ENCODE measurements around the gene CHMP2A. TPM values are rescaled to one million over a fixed set of nuclear protein-coding genes. Genes with fewer than 3 reads are reported as not detected.
A peak's percentile ranks its signal among the peaks of the same experiment; 100 is the strongest.

The CHMP2A gene
- total and polyA plus RNA-seq, 10 of the 15 experiments (the other 5 are each of a cell fraction or from before 2014, with no cell fraction given): 69.5 to 172 (median 109) TPM

DNA sequence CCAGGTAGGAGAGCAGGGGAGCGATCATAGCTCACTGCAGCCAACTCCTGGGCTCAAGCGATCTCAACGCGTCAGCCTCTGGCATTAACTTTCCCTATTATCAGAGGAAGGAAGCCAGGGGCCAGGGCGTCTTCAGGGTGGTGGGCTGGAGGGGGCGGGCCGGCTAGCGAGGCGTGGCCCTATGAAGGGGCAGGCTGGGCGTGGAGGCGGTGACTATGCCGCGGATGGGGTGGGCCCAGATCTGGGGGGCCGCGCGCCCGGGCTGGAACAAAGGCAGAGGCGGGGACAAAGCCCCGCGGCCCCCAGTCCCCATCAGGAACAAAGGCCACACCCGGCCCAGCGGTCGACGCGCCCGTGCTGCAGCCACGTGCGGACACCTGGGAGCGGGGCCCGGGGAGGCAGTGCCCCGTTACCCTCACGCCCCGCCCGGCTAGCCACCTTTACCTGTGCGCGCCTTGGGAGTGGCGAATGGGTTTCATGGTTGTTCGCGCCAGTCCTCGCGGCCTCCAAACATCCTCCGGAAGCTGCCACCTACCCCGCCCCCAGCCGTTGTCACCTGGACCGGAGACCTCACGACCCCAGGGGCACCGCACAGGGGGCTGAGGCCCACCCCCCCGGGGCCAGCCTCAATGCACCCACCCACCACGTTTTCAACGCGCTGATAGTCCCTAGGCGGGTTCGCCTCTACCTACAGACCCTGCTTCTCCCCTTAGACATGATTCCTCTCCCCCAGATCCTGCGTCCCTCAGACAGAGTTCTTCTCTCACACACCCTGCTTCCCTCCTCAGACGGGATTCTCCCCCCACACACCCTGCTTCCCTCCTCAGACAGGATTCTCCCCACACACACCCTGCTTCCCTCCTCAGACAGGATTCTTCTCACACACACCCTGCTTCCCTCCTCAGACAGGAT lies 16.4 kb downstream of the CHMP2A start:
- peak overlapping the region; percentile 76 for H2AFZ ChIP-seq (ENCODE audit: control insufficient read depth, low read depth, low read length)

More for the DNA sequence above, 16.4 kb downstream of the CHMP2A start:
- peak overlapping the region; percentile 69 for H3K4me2 ChIP-seq (ENCODE audit: control insufficient read depth, insufficient read depth)
- peaks cover 0 to 1% of the 10 kb centered on the region in 2 experiments; a peak in 2 of 4 replicates for H3K27me3 ChIP-seq (replicated peaks in 1 of 2; ENCODE audit: control insufficient read depth in 2 of 2, insufficient read depth in 2 of 2, low read length in 1 of 2)
- ChIA-PET RAD21 (ENCODE audit: unreplicated experiment) (interaction anchor here (1.0 kb wide), 1 partner anchor 19 kb away, joined by 3 read pairs; the partner anchor contains the start of gene ZBTB45), SMC1A (ENCODE audit: uncharacterized antibody, unreplicated experiment) (no interaction called here), CTCF (interaction anchor here (1.0 kb wide), 1 partner anchor 19 kb away, joined by 3 read pairs; the partner anchor contains the start of gene ZBTB45), POLR2A (interaction anchor here (0.7 kb wide), 1 partner anchor 26 kb away, joined by 4 read pairs; no protein-coding TSS in a partner anchor)
- H3K4me3 ChIP-seq: peak overlapping the region; percentile 57
- in situ Hi-C loops (cut with MboI): no loop called here
- H3K4me1 ChIP-seq (ENCODE audit: control insufficient read depth, insufficient read depth, low read length): no peaks in the 10 kb centered on the region
- H3K36me3 ChIP-seq (ENCODE audit: control insufficient read depth in 2 of 2, insufficient read depth in 2 of 2, low read length in 1 of 2): no peaks in the 10 kb centered on the region
- H4K20me1 ChIP-seq (ENCODE audit: control insufficient read depth, insufficient read depth): no peaks in the 10 kb centered on the region
- H3K79me2 ChIP-seq (ENCODE audit: control insufficient read depth, insufficient read depth, low read length): no peaks in the 10 kb centered on the region
- TF ChIP-seq, protein P1, sequence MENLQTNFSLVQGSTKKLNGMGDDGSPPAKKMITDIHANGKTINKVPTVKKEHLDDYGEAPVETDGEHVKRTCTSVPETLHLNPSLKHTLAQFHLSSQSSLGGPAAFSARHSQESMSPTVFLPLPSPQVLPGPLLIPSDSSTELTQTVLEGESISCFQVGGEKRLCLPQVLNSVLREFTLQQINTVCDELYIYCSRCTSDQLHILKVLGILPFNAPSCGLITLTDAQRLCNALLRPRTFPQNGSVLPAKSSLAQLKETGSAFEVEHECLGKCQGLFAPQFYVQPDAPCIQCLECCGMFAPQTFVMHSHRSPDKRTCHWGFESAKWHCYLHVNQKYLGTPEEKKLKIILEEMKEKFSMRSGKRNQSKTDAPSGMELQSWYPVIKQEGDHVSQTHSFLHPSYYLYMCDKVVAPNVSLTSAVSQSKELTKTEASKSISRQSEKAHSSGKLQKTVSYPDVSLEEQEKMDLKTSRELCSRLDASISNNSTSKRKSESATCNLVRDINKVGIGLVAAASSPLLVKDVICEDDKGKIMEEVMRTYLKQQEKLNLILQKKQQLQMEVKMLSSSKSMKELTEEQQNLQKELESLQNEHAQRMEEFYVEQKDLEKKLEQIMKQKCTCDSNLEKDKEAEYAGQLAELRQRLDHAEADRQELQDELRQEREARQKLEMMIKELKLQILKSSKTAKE (IDR thresholded peaks at IDR 0.05; ENCODE audit: low read depth, poor library complexity, severe bottlenecking): no peak
- TF ChIP-seq YY1 (IDR thresholded peaks at IDR 0.05; ENCODE audit: low read depth, low read length) (0 out of 2 replicates have a peak, but pooled peaks have one; percentile 21), POLR2A (IDR thresholded peaks at IDR 0.05; ENCODE audit: low read depth, low read length) (peak; percentile 67), STAT3 (IDR thresholded peaks at IDR 0.05; ENCODE audit: low read depth, low read length) (no peak), DPF2 (IDR thresholded peaks at IDR 0.05) (peak; percentile 43; the same call in 1 of the 2 replicates), HDAC2 (IDR thresholded peaks at IDR 0.05) (no peak), GATAD2B (conservative IDR thresholded peaks at IDR 0.05; ENCODE audit: low read depth) (peak; percentile 49; the same call in 1 of the 2 replicates), NR2F1 (conservative IDR thresholded peaks at IDR 0.05) (peak; percentile 67), BHLHE40 (IDR thresholded peaks at IDR 0.05; ENCODE audit: borderline replicate concordance in 1 of 2, low read depth in 2 of 2, low read length in 1 of 2) (peak in 1 of 2 experiments; percentile 80; a peak in 2 of 4 replicates), IKZF1 (conservative IDR thresholded peaks at IDR 0.05) (0 out of 2 replicates have a peak, but pooled peaks have one; percentile 19)
- TF ChIP-seq, protein P2, sequence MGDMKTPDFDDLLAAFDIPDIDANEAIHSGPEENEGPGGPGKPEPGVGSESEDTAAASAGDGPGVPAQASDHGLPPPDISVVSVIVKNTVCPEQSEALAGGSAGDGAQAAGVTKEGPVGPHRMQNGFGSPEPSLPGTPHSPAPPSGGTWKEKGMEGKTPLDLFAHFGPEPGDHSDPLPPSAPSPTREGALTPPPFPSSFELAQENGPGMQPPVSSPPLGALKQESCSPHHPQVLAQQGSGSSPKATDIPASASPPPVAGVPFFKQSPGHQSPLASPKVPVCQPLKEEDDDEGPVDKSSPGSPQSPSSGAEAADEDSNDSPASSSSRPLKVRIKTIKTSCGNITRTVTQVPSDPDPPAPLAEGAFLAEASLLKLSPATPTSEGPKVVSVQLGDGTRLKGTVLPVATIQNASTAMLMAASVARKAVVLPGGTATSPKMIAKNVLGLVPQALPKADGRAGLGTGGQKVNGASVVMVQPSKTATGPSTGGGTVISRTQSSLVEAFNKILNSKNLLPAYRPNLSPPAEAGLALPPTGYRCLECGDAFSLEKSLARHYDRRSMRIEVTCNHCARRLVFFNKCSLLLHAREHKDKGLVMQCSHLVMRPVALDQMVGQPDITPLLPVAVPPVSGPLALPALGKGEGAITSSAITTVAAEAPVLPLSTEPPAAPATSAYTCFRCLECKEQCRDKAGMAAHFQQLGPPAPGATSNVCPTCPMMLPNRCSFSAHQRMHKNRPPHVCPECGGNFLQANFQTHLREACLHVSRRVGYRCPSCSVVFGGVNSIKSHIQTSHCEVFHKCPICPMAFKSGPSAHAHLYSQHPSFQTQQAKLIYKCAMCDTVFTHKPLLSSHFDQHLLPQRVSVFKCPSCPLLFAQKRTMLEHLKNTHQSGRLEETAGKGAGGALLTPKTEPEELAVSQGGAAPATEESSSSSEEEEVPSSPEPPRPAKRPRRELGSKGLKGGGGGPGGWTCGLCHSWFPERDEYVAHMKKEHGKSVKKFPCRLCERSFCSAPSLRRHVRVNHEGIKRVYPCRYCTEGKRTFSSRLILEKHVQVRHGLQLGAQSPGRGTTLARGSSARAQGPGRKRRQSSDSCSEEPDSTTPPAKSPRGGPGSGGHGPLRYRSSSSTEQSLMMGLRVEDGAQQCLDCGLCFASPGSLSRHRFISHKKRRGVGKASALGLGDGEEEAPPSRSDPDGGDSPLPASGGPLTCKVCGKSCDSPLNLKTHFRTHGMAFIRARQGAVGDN (IDR thresholded peaks at IDR 0.05): 0 out of 2 replicates have a peak, but pooled peaks have one; percentile 31
- 5% methylated on average over 48 of the region's 55 CpGs for WGBS (ENCODE audit: insufficient coverage, insufficient replicate concordance, low lambda C conversion rate, missing lambda C conversion rate)
- no peaks in the 10 kb centered on the region for H3K9me3 ChIP-seq (replicated peaks; ENCODE audit: control insufficient read depth, insufficient read depth, low read length)
- H3K27ac ChIP-seq (ENCODE audit: control insufficient read depth, insufficient read depth): no peak overlapping the region
- FAIRE-seq: no peak
- BruUV-seq (replicated peaks): no TSS peak
- intact Hi-C loops (cut with micrococcal nuclease; ENCODE audit: unreplicated experiment): no loop called here
- ATAC-seq: peak; percentile 71
- no peak overlapping the region for H3K9ac ChIP-seq (ENCODE audit: control insufficient read depth, insufficient read depth, low read length)
- DNase-seq (ENCODE audit: low read depth, low spot score): no peak

All from GM12878 (cell line).